IMR-90 (cell line): ENCODE results near the gene CLIC4. TPM values are rescaled to one million over a fixed set of nuclear protein-coding genes. Genes with fewer than 3 reads are reported as not detected.

ENCODE experiments used
- ATAC-seq: fragments of 200-7000 bp; cut with Tn5 transposase; 2 replicates; pipeline ENCODE4 v1.9.1; 2020; ENCODE audit warnings: low read depth, mild to moderate bottlenecking, moderate library complexity
- BruUV-seq: library from RNA; stranded (reverse); fragments of 400-500 nt; replicated peaks from 2 replicates; lab custom pipeline; 2021; lab: Mats Ljungman, UMichigan
- CTCF ChIA-PET: fragments of 300-600 bp; formaldehyde crosslinking; extraction: SDS; loops from one replicate; lab custom pipeline; 2021; ENCODE audit warnings: antibody characterized with exemption; lab: Yijun Ruan, JAX
- POLR2A ChIA-PET: fragments of 300-600 bp; sonication (Branson Sonifier 250); formaldehyde crosslinking; loops from one replicate; lab custom pipeline; 2022; ENCODE audit warnings: antibody characterized with exemption; ENCODE audit not compliant: unreplicated experiment; lab: Charles Lee
- DNase-seq: peaks from one replicate; pipeline ENCODE4 v3.0.0; 2013
- H2AFZ ChIP-seq: replicated peaks from 2 replicates; pipeline ENCODE3; 2013; ENCODE audit warnings: low read length, mild to moderate bottlenecking; ENCODE audit not compliant: poor library complexity
- H2AK5ac ChIP-seq: 2 replicates; pipeline ENCODE4 v1.6.1; 2013; ENCODE audit warnings: low read depth, low read length, inconsistent platforms
- H2AK9ac ChIP-seq: replicated peaks from 2 replicates; pipeline ENCODE3; 2013; ENCODE audit warnings: mild to moderate bottlenecking, low read depth, low read length, moderate library complexity; ENCODE audit not compliant: poor library complexity
- H2BK120ac ChIP-seq: 2 replicates; pipeline ENCODE4 v1.6.1; 2013; ENCODE audit warnings: low read depth, low read length, inconsistent platforms
- H2BK15ac ChIP-seq: 3 replicates; pipeline ENCODE4 v1.6.1; 2013; ENCODE audit warnings: low read depth, low read length, inconsistent platforms
- H2BK20ac ChIP-seq: 2 replicates; pipeline ENCODE4 v1.6.1; 2013; ENCODE audit warnings: low read depth, mild to moderate bottlenecking, inconsistent platforms, low read length, moderate library complexity
- H2BK5ac ChIP-seq: 2 replicates; pipeline ENCODE4 v1.6.1; 2013; ENCODE audit warnings: mild to moderate bottlenecking, low read depth, low read length, inconsistent platforms; ENCODE audit not compliant: poor library complexity, severe bottlenecking
- H3K14ac ChIP-seq: replicated peaks from 2 replicates; pipeline ENCODE4 v1.6.1; 2013; ENCODE audit warnings: low read depth, low read length, inconsistent platforms
- H3K18ac ChIP-seq: 2 replicates; pipeline ENCODE4 v1.6.1; 2013; ENCODE audit warnings: low read depth, low read length, control low read depth
- H3K23ac ChIP-seq: 2 replicates; pipeline ENCODE4 v1.6.1; 2013; ENCODE audit warnings: low read depth, low read length, inconsistent platforms
- H3K27ac ChIP-seq: 2 replicates; pipeline ENCODE4 v1.5.1; 2013; ENCODE audit warnings: mild to moderate bottlenecking, control low read depth, low read length; ENCODE audit not compliant: insufficient read depth
- H3K27me3 ChIP-seq: 2 replicates; pipeline ENCODE4 v1.6.1; 2013; ENCODE audit warnings: low read length; ENCODE audit not compliant: control insufficient read depth, insufficient read depth
- H3K36me3 ChIP-seq: 2 replicates; pipeline ENCODE4 v1.6.1; 2013; ENCODE audit warnings: low read length, mixed read lengths; ENCODE audit not compliant: control insufficient read depth, insufficient read depth
- H3K4ac ChIP-seq: 2 replicates; pipeline ENCODE4 v1.6.1; 2013; ENCODE audit warnings: low read depth, low read length, inconsistent platforms
- H3K4me1 ChIP-seq: 2 replicates; pipeline ENCODE4 v1.6.1; 2013; ENCODE audit warnings: low read length, mixed read lengths; ENCODE audit not compliant: control insufficient read depth, insufficient read depth
- H3K4me2 ChIP-seq: 2 replicates; pipeline ENCODE4 v1.6.1; 2013; ENCODE audit warnings: low read depth, mild to moderate bottlenecking, control low read depth, low read length, moderate library complexity
- H3K4me3 ChIP-seq: 2 replicates; pipeline ENCODE4 v1.5.1; 2013; ENCODE audit warnings: low read depth, mild to moderate bottlenecking, control low read depth, low read length, moderate library complexity; ENCODE audit not compliant: insufficient read depth
- H3K56ac ChIP-seq: 2 replicates; pipeline ENCODE4 v1.6.1; 2013; ENCODE audit warnings: low read length, inconsistent platforms; ENCODE audit not compliant: insufficient read depth; ENCODE audit errors: extremely low read depth
- H3K79me1 ChIP-seq, 2 experiments: 2 replicates each; pipeline ENCODE4 v1.6.1; 2013; ENCODE audit warnings: low read length in 2 of 2, inconsistent platforms in 1 of 2, low read depth in 1 of 2
- H3K9ac ChIP-seq: 2 replicates; pipeline ENCODE4 v1.6.1; 2013; ENCODE audit warnings: low read depth, low read length, control low read depth
- H3K9me1 ChIP-seq: 2 replicates; pipeline ENCODE4 v1.6.1; 2013; ENCODE audit warnings: low read length, inconsistent platforms; ENCODE audit not compliant: insufficient read depth
- H3K9me3 ChIP-seq: 2 replicates; pipeline ENCODE4 v1.6.1; 2013; ENCODE audit warnings: low read length; ENCODE audit not compliant: control insufficient read depth, insufficient read depth
- H4K20me1 ChIP-seq: 2 replicates; pipeline ENCODE4 v1.6.1; 2013; ENCODE audit warnings: low read length, inconsistent platforms; ENCODE audit not compliant: insufficient read depth
- H4K5ac ChIP-seq: 2 replicates; pipeline ENCODE4 v1.6.1; 2013; ENCODE audit warnings: mild to moderate bottlenecking, low read depth, low read length, control low read depth
- H4K8ac ChIP-seq, 2 experiments: 2 replicates each; pipeline ENCODE4 v1.6.1; 2013; ENCODE audit warnings: low read depth in 2 of 2, low read length in 2 of 2, control low read depth in 1 of 2, inconsistent platforms in 1 of 2
- H4K91ac ChIP-seq: 2 replicates; pipeline ENCODE4 v1.6.1; 2013; ENCODE audit warnings: low read depth, low read length, inconsistent platforms; ENCODE audit not compliant: insufficient read depth
- CHD1 ChIP-seq: IDR thresholded peaks from 2 replicates; pipeline ENCODE4 v1.6.1; 2012; ENCODE audit warnings: low read depth, low read length, improper control_type of control experiment
- MAFK ChIP-seq: IDR thresholded peaks from 2 replicates; pipeline ENCODE4 v1.6.1; 2012; ENCODE audit warnings: low read depth, low read length, improper control_type of control experiment
- POLR2A ChIP-seq: IDR thresholded peaks from 2 replicates; pipeline ENCODE4 v1.6.1; 2012; ENCODE audit warnings: mild to moderate bottlenecking, low read depth, low read length
- SMC3 ChIP-seq: fragments of 150-350 bp; IDR thresholded peaks from 2 replicates; pipeline ENCODE4 v1.6.1; 2016; ENCODE audit warnings: low read depth, mild to moderate bottlenecking, antibody characterized with exemption, low read length, moderate library complexity
- WGBS, 2 experiments: methylation state at CpG; one replicate each; pipeline versions ENCODE4 v1.1.5 to v1.1.7; 2013; ENCODE audit warnings: missing lambda C conversion rate in 2 of 2; ENCODE audit not compliant: insufficient read length in 1 of 2; ENCODE audit errors: extremely low coverage in 2 of 2; 5-methylcytosine and 5-hydroxymethylcytosine counted together
- dilution Hi-C: fragments of 300-500 bp; cut with HindIII; formaldehyde crosslinking; loops from one replicate; pipeline ENCODE4 v1.14.3; 2018; ENCODE audit warnings: low sequenced_read_pairs; ENCODE audit not compliant: unreplicated experiment
- in situ Hi-C: fragments of 300-500 bp; cut with MboI; formaldehyde crosslinking; loops from 3 replicates; pipeline ENCODE4 v1.14.3; 2019; ENCODE audit warnings: low sequenced_read_pairs, inconsistent platforms, mixed read lengths
- intact Hi-C: fragments of 100-400 bp; cut with micrococcal nuclease; formaldehyde crosslinking; loops from 2 replicates; pipeline ENCODE4 v1.10.0; 2022
- polyA plus RNA-seq, 3 experiments: library from polyadenylated mRNA; depleted of rRNA; stranded (reverse); fragments of >200 nt; gene quantifications; 2 replicates each; pipeline ENCODE4 v1.2.3, GENCODE V29; 2012; ENCODE audit warnings: low replicate concordance in 1 of 3
- total RNA-seq: library from RNA; depleted of rRNA; stranded (reverse); fragments of >200 nt; gene quantifications from 2 replicates; pipeline ENCODE4 v1.2.3, GENCODE V29; 2012
- TF ChIP-seq, protein P1 (sequence below): fragments of 150-350 bp; IDR thresholded peaks from 2 replicates; pipeline ENCODE4 v1.6.1; 2017; ENCODE audit warnings: mild to moderate bottlenecking, antibody characterized with exemption, low read length, low read depth

Gene CLIC4
- total and polyA plus RNA-seq, 2 of the 4 experiments (the other 2 are of a cell fraction), result 242 to 392 TPM

DNA sequence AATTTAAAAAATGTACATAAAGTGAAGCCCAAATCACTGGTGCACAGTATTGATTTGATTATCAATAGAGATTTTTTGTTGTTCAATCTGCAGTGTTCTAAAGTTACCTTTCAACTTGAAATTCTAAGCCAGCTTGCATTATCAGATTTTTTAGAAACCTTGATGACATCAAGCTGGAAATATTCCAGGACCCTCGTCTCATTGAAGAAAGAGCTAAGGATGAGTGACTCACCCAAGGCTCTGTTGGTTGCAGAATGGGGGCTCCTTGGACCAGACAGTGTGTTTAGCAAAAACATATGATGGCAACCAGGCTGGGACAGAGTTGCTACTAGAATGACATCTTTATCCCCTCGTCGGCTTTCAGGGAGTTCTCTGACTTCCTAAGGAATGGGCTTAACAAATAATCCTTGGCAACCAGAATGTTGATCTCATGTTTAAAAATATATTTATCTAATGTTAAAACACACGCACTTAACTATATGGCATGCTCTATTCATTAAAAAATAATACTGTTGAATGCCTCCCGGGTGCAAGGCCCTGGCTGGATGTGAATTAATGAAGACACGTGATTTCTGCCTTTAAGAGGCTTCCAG lies 105.2 kb downstream of the CLIC4 start:
- Histone ChIP-seq H4K8ac (no peak overlapping the region), H3K79me1 (peaks cover 0 to 18% of the 10 kb centered on the region in 2 experiments; a peak in 2 of 4 replicates), H4K91ac (no peak overlapping the region), H3K9me1 (no peaks in the 10 kb centered on the region), H3K9me3 (no peaks in the 10 kb centered on the region), H3K27ac (no peak overlapping the region), H3K23ac (no peak overlapping the region), H2AK9ac (no peak overlapping the region), H3K9ac (no peak overlapping the region), H4K5ac (no peak overlapping the region), H3K4me1 (peaks cover 8% of the 10 kb centered on the region; the same call in 1 of the 2 replicates), H3K4me3 (no peak overlapping the region), H3K27me3 (no peaks in the 10 kb centered on the region; the same call in 1 of the 2 replicates), H4K20me1 (peaks cover 28% of the 10 kb centered on the region), H2AK5ac (no peak overlapping the region), H2BK120ac (no peak overlapping the region), H2AFZ (no peak overlapping the region), H2BK5ac (no peak overlapping the region), H2BK20ac (no peak overlapping the region), H2BK15ac (no peak overlapping the region), H3K14ac (no peak overlapping the region), H3K4me2 (no peak overlapping the region), H3K4ac (no peak overlapping the region), H3K18ac (no peak overlapping the region), H3K36me3 (no peaks in the 10 kb centered on the region; the same call in 1 of the 2 replicates), H3K56ac (no peak overlapping the region)
- intact Hi-C loops (no loop called here), in situ Hi-C loops (loop anchor here (5.0 to 10.0 kb wide), 2 partner anchors 252 to 354 kb away; no protein-coding TSS in a partner anchor), dilution Hi-C loops (no loop called here)
- WGBS, 2 experiments, result 17% methylated on average over 1 of the region's 6 CpGs; no CpG with 5 or more reads in 1 of the 2 experiments
- no peak for ATAC-seq
- ChIA-PET POLR2A (no interaction called here), CTCF (interaction anchor here (0.6 to 0.7 kb wide), 3 partner anchors 22 to 318 kb away, joined by 3 to 4 read pairs (median 4); no protein-coding TSS in a partner anchor)
- TF ChIP-seq MAFK (no peak), SMC3 (no peak), POLR2A (no peak), CHD1 (no peak)
- TF ChIP-seq, protein P1, sequence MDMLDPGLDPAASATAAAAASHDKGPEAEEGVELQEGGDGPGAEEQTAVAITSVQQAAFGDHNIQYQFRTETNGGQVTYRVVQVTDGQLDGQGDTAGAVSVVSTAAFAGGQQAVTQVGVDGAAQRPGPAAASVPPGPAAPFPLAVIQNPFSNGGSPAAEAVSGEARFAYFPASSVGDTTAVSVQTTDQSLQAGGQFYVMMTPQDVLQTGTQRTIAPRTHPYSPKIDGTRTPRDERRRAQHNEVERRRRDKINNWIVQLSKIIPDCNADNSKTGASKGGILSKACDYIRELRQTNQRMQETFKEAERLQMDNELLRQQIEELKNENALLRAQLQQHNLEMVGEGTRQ, result no peak
- BruUV-seq, result no TSS peak
- DNase-seq, result peak; percentile 55
